HG03378 (cell line): ENCODE results near the gene CD209.

ENCODE experiments used
- ATAC-seq: cut with Tn5 transposase; IDR thresholded peaks from one replicate; pipeline ENCODE4 v1.9.1; 2021; ENCODE audit warnings: mild to moderate bottlenecking, moderate library complexity; ENCODE audit not compliant: unreplicated experiment

CD209 gene

GRCh38 chr19:7709932-7710460, 37.3 kb downstream of the CD209 start:
- no peak for ATAC-seq

DNA sequence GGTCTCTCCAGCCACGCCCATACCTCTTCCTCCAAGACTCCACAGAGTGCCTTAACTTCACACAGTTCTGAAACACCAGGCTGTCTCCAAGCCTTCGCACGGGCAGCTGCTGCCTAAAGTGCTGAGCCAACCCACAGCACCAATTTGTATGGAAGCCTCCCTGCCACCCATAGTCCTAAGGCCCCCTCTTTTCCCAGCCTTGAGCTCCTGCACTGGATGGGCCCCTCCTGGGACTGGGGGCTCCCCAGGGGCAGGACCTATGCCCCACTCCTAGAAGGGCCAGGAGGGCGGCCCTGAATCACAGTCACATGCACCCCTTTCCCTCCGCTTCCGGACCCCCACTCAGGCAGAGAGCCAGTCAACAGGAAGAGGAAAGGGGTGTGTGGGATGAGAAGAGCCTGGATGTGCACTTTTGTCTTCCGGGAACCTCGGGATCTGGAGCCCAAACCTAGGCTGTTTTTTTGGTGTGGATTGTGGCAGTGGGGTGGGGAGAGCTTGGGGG, 40.3 kb downstream of the CD209 start:
- ATAC-seq: no peak

DNA sequence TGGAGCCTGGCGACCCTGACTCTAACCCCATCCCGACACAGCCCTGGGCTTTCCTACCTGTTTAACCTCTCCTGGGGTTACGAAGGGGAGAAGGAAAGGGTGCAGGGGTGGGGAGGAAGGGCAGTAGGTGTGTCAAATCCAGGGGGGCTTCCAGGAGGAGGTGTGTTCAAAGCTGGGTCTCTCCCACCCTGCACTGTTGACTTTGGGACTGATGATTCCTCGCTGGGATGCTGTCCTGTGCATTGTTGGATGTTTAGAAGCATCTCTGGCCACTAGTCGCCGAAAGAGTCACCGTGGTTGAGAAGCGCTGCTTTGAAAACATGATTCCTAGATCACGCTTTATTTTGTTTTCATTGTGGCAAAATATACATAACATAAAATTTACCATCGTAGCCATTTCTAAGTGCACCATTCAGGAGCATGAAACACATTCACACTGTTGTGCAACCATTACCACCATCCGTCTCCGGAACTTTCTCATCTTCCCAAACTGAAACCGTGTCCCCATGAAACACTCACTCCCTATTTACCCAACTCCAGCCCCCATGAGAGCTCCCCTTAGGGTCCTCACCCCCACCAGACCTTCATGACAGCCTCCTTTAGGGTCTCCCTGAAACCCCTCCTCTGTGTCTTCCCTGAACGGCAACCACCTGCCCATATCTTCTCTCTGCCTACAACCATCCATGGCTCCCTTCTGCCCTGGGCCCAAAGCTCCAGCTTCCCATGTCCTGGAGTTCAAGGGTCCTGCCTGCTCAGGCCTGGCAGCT, 41.0 kb downstream of the CD209 start:
- ATAC-seq: no peak

GRCh38 chr19:7705387-7706187, 41.7 kb downstream of the CD209 start:
- peak; percentile 39 for ATAC-seq

- no peak for ATAC-seq
These were observed 42.9 kb downstream of the CD209 start for GRCh38 chr19:7704280-7705060.

GRCh38 chr19:7703332-7703731, 44.0 kb downstream of the CD209 start:
- ATAC-seq: no peak

DNA sequence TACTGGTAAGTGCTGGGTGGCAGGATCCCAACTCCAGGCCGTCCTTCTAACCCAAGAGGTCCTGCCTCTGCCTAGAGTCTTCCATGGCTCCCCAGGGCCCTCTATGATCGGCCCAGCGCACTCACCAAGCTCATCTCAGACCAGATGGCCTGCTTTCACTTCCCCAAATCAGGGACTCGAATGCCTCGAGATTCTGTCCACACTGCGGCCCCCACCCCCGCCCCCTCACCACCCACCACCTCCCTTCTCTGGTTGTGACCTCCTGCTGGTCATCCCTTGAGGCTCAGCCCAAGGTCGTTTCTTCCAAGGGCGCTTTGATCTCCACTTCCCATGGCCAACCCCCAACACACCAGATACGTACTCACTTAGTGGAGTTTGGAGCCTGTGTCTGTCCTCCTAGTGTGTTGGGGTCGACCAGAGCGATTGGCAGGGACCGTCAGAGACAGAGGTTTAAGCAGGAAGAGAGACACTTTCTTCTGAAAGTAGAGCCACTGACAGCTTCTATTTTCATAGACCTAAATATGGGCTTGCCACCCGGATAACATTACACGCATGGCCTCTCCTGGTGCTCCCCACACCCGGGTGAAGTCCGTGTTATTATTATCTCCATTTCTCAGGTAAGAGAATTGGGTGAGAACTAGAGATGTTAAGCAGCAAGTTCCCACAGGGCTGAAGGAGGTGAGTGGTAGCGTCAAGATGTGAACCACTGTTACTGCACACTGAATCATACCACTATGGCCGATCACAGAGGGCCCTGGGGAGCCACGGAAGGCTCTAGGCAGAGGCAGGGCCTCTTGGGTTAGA, 45.5 kb downstream of the CD209 start, which contains the start of gene FCER2:
TSS of gene FCER2 (minus strand) at position 478 of the 804 bp plus-strand sequence. CDS start 2,371 bp downstream, outside the sequence.
- ATAC-seq: peak; percentile 56

GRCh38 chr19:7701049-7701653, 46.2 kb downstream of the CD209 start:
- no peak for ATAC-seq

GRCh38 chr19:7699417-7700401, 47.6 kb downstream of the CD209 start:
- ATAC-seq: no peak

DNA sequence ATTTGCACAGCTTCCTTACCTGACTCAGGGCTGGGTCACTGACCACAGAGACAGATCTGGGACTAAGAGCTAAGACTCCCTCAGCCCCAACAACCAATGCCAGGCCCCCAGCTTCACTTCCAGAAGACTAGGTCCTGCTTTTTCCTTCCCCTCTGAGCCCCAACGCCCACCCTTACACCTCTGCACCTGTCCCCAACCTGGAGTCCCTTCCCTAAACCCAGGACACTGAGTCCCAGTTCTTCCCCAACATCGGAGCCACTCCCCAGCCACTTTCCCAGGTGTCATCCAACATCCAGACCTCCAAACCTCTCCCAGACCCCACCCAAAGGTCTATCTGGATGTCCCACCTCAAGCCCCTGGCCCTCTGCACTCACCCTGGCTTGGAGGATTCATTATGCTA, 48.3 kb downstream of the CD209 start:
- no peak for ATAC-seq

GRCh38 chr19:7698583-7698982, 48.8 kb downstream of the CD209 start:
- ATAC-seq: no peak

DNA sequence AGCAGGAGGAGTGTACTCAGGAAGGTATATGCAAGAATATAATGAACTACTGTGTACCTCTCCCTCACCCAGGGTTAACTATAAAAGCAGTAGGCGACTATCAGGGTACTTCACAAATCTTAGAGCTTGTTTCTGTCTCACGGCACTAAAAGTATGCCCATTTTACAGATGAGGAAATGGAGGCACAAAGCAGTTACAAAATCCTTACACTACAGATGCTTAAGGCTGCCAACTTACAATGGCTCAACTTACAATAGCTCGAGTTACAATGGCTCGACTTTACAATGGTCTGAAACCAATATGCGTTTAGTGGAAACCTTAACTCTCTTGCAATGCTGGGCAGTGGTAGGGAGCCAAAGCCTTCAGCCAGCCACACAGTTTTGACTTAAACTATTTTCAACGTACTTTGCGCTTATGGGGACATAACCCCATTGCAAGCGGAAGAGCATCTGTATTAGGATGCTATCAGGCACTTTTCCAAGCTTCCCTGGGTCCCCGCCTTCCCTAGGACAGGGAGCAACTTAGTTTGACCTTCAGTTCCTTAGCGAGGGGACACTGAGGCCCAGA, 49.5 kb downstream of the CD209 start:
- no peak for ATAC-seq

- ATAC-seq: no peak
These were observed 52.8 kb downstream of the CD209 start for GRCh38 chr19:7694499-7694898.

DNA sequence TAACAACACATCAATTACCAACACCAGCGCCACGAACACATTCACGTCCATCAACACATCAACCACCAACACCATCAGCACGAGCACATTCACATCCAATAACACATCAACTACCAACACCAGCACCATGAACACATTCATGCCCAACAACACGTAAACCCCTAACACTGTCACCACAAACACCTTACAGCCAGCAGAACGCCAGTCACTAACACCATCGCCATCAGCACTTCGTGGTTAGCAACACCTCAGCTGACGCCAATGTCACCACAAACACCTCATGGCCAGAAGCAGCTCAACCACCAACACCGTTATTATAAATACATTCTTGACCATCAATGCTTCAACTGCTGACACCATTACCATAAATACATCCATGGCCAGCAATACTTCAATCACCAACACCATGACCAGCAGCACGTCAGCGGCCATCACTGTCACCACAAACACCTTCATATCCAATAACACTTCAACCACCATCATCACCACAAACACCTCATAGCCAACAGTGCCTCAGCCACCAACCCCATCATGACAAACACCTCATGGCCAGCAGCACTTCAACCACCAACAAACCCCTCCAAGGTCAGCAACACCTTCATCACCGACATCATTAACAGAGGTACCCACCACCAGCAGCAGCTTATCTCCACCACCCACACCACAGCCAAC, 54.8 kb downstream of the CD209 start:
- no peak for ATAC-seq

- ATAC-seq: no peak
These were observed 55.8 kb downstream of the CD209 start for GRCh38 chr19:7691497-7691896.

DNA sequence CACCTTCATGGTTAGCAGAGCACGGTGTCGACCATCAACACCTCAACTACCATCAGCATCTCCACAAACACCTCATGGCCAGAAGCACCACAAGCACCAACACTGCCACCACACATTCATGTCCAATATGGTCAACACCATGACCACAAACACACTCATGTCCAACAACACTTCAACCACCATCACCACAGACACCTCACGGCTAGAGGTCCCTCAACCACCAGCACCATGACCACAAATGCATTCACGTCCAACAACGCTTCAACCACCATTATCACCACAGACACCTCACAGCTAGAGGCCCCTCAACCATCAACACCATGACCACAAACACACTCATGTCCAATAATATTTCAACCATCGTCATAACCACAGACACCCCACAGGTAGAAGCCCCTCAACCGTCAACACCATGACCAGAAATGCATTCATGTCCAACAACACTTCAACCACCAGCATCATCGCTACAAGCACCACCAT, 56.5 kb downstream of the CD209 start:
- no peak for ATAC-seq
